HG03432 (cell line): ENCODE data around the gene LRBA.

ENCODE experiments used
- ATAC-seq: cut with Tn5 transposase; IDR thresholded peaks from one replicate; pipeline ENCODE4 v1.9.1; 2021; ENCODE audit warnings: mild to moderate bottlenecking, moderate library complexity; ENCODE audit not compliant: unreplicated experiment

LRBA gene

GRCh38 chr4:150461957-150462356, 553.1 kb downstream of the LRBA start:
- no peak for ATAC-seq

GRCh38 chr4:150457802-150458201, 557.3 kb downstream of the LRBA start:
- no peak for ATAC-seq

- no peak for ATAC-seq
Measured at GRCh38 chr4:150451883-150452282, 563.2 kb downstream of the LRBA start.

- ATAC-seq, result no peak
Measured at GRCh38 chr4:150447356-150447755, 567.7 kb downstream of the LRBA start.

- no peak for ATAC-seq
Measured at GRCh38 chr4:150439451-150439933, 575.6 kb downstream of the LRBA start.

- ATAC-seq, result no peak
Measured at GRCh38 chr4:150436598-150437370, 578.3 kb downstream of the LRBA start.

GRCh38 chr4:150431221-150431620, 583.9 kb downstream of the LRBA start:
- ATAC-seq, result no peak

- no peak for ATAC-seq
Measured at GRCh38 chr4:150425161-150425560, 589.9 kb downstream of the LRBA start.

- no peak for ATAC-seq
Measured at GRCh38 chr4:150423503-150423902, 591.6 kb downstream of the LRBA start.

GRCh38 chr4:150423074-150423473, 592.0 kb downstream of the LRBA start:
- ATAC-seq, result no peak

- ATAC-seq, result no peak
Measured at GRCh38 chr4:150421612-150422011, 593.5 kb downstream of the LRBA start.

GRCh38 chr4:150419939-150420338, 595.1 kb downstream of the LRBA start:
- ATAC-seq, result no peak

GRCh38 chr4:150418757-150419410, 596.2 kb downstream of the LRBA start:
- ATAC-seq, result no peak

GRCh38 chr4:150415213-150415612, 599.9 kb downstream of the LRBA start:
- no peak for ATAC-seq

- no peak for ATAC-seq
Measured at GRCh38 chr4:150411520-150411919, 603.6 kb downstream of the LRBA start.

- peak; percentile 76 for ATAC-seq
Measured at GRCh38 chr4:150402871-150403272, 612.2 kb downstream of the LRBA start.

GRCh38 chr4:150401083-150401687, 613.9 kb downstream of the LRBA start:
- no peak for ATAC-seq

GRCh38 chr4:150395872-150396271, 619.2 kb downstream of the LRBA start:
- ATAC-seq, result no peak

GRCh38 chr4:150394046-150394445, 621.0 kb downstream of the LRBA start:
- ATAC-seq, result no peak

- ATAC-seq, result no peak
Measured at GRCh38 chr4:150391052-150391451, 624.0 kb downstream of the LRBA start.

- ATAC-seq, result no peak
Measured at GRCh38 chr4:150390531-150390910, 624.6 kb downstream of the LRBA start.
